WTC11 (cell line): ENCODE results near the gene DYDC1. TPM values are rescaled to one million over a fixed set of nuclear protein-coding genes. Genes with fewer than 3 reads are reported as not detected.

ENCODE experiments used
- ATAC-seq: fragments of 200-7000 bp; cut with Tn5 transposase; 2 replicates; pipeline ENCODE4 v1.10.0; 2021; ENCODE audit warnings: mild to moderate bottlenecking, moderate library complexity
- CTCF ChIA-PET: fragments of 300-600 bp; sonication (Branson Sonifier 250); formaldehyde crosslinking; loops from one replicate; lab custom pipeline; 2021; ENCODE audit warnings: antibody characterized with exemption; lab: Charles Lee
- POLR2A ChIA-PET: fragments of 350-600 bp; sonication (Branson Sonifier 250); formaldehyde crosslinking; loops from one replicate; lab custom pipeline; 2021; ENCODE audit warnings: antibody characterized with exemption; lab: Charles Lee
- DNase-seq: peaks from one replicate; pipeline ENCODE4 v3.0.0; 2021; ENCODE audit warnings: low spot score
- H3K27ac Mint-ChIP-seq: 2 replicates; pipeline ENCODE4 v1.8.0; 2021; ENCODE audit warnings: mixed read lengths
- H3K27me3 Mint-ChIP-seq: 2 replicates; pipeline ENCODE4 v1.8.0; 2021; ENCODE audit warnings: low read depth, mild to moderate bottlenecking, moderate library complexity, mixed read lengths
- H3K36me3 Mint-ChIP-seq: 2 replicates; pipeline ENCODE4 v1.8.0; 2021; ENCODE audit warnings: mixed read lengths
- H3K4me1 Mint-ChIP-seq: 2 replicates; pipeline ENCODE4 v1.8.0; 2022; ENCODE audit warnings: mixed read lengths
- H3K4me3 Mint-ChIP-seq: 2 replicates; pipeline ENCODE4 v1.8.0; 2021; ENCODE audit warnings: mild to moderate bottlenecking, moderate library complexity, mixed read lengths
- H3K9me3 Mint-ChIP-seq: 2 replicates; pipeline ENCODE4 v1.8.0; 2021; ENCODE audit warnings: mixed read lengths
- E2F4 ChIP-seq: sonication (generic); formaldehyde crosslinking; IDR thresholded peaks from 2 replicates; pipeline ENCODE4 v1.8.1; 2022; ENCODE audit warnings: low read depth, mild to moderate bottlenecking, moderate library complexity, missing genetic modification reagents, borderline replicate concordance
- NFYB ChIP-seq: sonication (generic); formaldehyde crosslinking; conservative IDR thresholded peaks from 2 replicates; pipeline ENCODE4 v1.8.0; 2022; ENCODE audit warnings: low read depth, missing genetic modification reagents
- NR2C2 ChIP-seq: sonication (generic); formaldehyde crosslinking; IDR thresholded peaks from 2 replicates; pipeline ENCODE4 v1.8.0; 2022; ENCODE audit warnings: mild to moderate bottlenecking, missing genetic modification reagents
- NR3C1 ChIP-seq: sonication (generic); formaldehyde crosslinking; conservative IDR thresholded peaks from 2 replicates; pipeline ENCODE4 v1.8.1; 2023; ENCODE audit warnings: low read depth, mild to moderate bottlenecking, missing genetic modification reagents
- PRDM15 ChIP-seq: sonication (generic); formaldehyde crosslinking; IDR thresholded peaks from 2 replicates; pipeline ENCODE4 v1.8.0; 2022; ENCODE audit warnings: missing genetic modification reagents
- RELA ChIP-seq: sonication (generic); formaldehyde crosslinking; IDR thresholded peaks from 2 replicates; pipeline ENCODE4 v1.8.1; 2022; ENCODE audit warnings: missing genetic modification reagents, mild to moderate bottlenecking, borderline replicate concordance
- SP1 ChIP-seq: sonication (generic); formaldehyde crosslinking; conservative IDR thresholded peaks from 2 replicates; pipeline ENCODE4 v1.8.1; 2022; ENCODE audit warnings: missing genetic modification reagents
- ZMAT4 ChIP-seq: fragments of 250-450 bp; sonication (Bioruptor Pico); IDR thresholded peaks from 2 replicates; pipeline ENCODE4 v1.9.0; 2021; ENCODE audit warnings: mild to moderate bottlenecking
- ZNF121 ChIP-seq: sonication (generic); formaldehyde crosslinking; IDR thresholded peaks from 2 replicates; pipeline ENCODE4 v1.8.0; 2023; ENCODE audit warnings: missing genetic modification reagents
- ZNF138 ChIP-seq: sonication (generic); formaldehyde crosslinking; conservative IDR thresholded peaks from 2 replicates; pipeline ENCODE4 v1.8.1; 2022; ENCODE audit warnings: mild to moderate bottlenecking, moderate library complexity, missing genetic modification reagents
- ZNF232 ChIP-seq: sonication (generic); formaldehyde crosslinking; IDR thresholded peaks from 2 replicates; pipeline ENCODE4 v1.8.0; 2022; ENCODE audit warnings: mild to moderate bottlenecking, missing genetic modification reagents
- ZNF263 ChIP-seq: sonication (generic); formaldehyde crosslinking; IDR thresholded peaks from 2 replicates; pipeline ENCODE4 v1.8.1; 2022; ENCODE audit warnings: low read depth, mild to moderate bottlenecking, moderate library complexity, missing genetic modification reagents
- ZNF416 ChIP-seq: fragments of 250-450 bp; sonication (Bioruptor Pico); IDR thresholded peaks from 2 replicates; pipeline ENCODE4 v1.9.0; 2021; ENCODE audit warnings: mild to moderate bottlenecking, inconsistent platforms
- total RNA-seq: library from RNA; stranded (reverse); gene quantifications from 3 replicates; pipeline ENCODE4 v1.2.3, GENCODE V29; 2021
- TF ChIP-seq, protein P1 (sequence below): sonication (generic); formaldehyde crosslinking; IDR thresholded peaks from 2 replicates; pipeline ENCODE4 v1.8.0; 2022; ENCODE audit warnings: mild to moderate bottlenecking, missing genetic modification reagents
- TF ChIP-seq, protein P2 (sequence below): sonication (generic); formaldehyde crosslinking; IDR thresholded peaks from 2 replicates; pipeline ENCODE4 v1.8.1; 2023; ENCODE audit warnings: mild to moderate bottlenecking, moderate library complexity, missing genetic modification reagents
- TF ChIP-seq, protein P3 (sequence below): sonication (generic); formaldehyde crosslinking; IDR thresholded peaks from 2 replicates; pipeline ENCODE4 v1.8.1; 2023; ENCODE audit warnings: mild to moderate bottlenecking, missing genetic modification reagents
- TF ChIP-seq, protein P4 (sequence below): fragments of 250-450 bp; sonication (Bioruptor Pico); IDR thresholded peaks from 2 replicates; pipeline ENCODE4 v1.9.0; 2021; ENCODE audit warnings: mild to moderate bottlenecking, borderline replicate concordance
- TF ChIP-seq, protein P5 (sequence below): sonication (generic); formaldehyde crosslinking; IDR thresholded peaks from 2 replicates; pipeline ENCODE4 v1.8.1; 2023; ENCODE audit warnings: mild to moderate bottlenecking, missing genetic modification reagents, moderate library complexity

The DYDC1 gene
- total RNA-seq, 1 experiment from 2014 or later = 0.52 TPM

- CTCF ChIA-PET = interaction anchor here (1.0 to 1.5 kb wide), 3 partner anchors 23 to 190 kb away, joined by 3 to 5 read pairs (median 4); no protein-coding TSS in a partner anchor
- Mint-ChIP-seq H3K4me3 (no peak overlapping the region), H3K4me1 (peaks cover 28% of the 10 kb centered on the region), H3K9me3 (no peaks in the 10 kb centered on the region; the same call in 1 of the 2 replicates)
- no peak for DNase-seq
- TF ChIP-seq ZNF416 (no peak), NFYB (CRISPR knock-in tag) (no peak), SP1 (no peak), ZMAT4 (CRISPR knock-in tag) (no peak), ZNF263 (no peak)
- TF ChIP-seq, protein P1, sequence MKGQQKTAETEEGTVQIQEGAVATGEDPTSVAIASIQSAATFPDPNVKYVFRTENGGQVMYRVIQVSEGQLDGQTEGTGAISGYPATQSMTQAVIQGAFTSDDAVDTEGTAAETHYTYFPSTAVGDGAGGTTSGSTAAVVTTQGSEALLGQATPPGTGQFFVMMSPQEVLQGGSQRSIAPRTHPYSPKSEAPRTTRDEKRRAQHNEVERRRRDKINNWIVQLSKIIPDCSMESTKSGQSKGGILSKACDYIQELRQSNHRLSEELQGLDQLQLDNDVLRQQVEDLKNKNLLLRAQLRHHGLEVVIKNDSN (CRISPR knock-in tag) = no peak
- TF ChIP-seq, protein P2, sequence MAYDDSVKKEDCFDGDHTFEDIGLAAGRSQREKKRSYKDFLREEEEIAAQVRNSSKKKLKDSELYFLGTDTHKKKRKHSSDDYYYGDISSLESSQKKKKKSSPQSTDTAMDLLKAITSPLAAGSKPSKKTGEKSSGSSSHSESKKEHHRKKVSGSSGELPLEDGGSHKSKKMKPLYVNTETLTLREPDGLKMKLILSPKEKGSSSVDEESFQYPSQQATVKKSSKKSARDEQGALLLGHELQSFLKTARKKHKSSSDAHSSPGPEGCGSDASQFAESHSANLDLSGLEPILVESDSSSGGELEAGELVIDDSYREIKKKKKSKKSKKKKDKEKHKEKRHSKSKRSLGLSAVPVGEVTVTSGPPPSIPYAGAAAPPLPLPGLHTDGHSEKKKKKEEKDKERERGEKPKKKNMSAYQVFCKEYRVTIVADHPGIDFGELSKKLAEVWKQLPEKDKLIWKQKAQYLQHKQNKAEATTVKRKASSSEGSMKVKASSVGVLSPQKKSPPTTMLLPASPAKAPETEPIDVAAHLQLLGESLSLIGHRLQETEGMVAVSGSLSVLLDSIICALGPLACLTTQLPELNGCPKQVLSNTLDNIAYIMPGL (CRISPR knock-in tag) = no peak
- TF ChIP-seq, all 79 proteins: peak for 0
- no peaks in the 10 kb centered on the region for H3K36me3 Mint-ChIP-seq
- ATAC-seq = no peak
- no peak overlapping the region for H3K27ac Mint-ChIP-seq
- POLR2A ChIA-PET = no interaction called here
- H3K27me3 Mint-ChIP-seq = peaks cover 26% of the 10 kb centered on the region
These were observed 49.6 kb upstream of the DYDC1 start for GRCh38 chr10:80406204-80406603.

DNA sequence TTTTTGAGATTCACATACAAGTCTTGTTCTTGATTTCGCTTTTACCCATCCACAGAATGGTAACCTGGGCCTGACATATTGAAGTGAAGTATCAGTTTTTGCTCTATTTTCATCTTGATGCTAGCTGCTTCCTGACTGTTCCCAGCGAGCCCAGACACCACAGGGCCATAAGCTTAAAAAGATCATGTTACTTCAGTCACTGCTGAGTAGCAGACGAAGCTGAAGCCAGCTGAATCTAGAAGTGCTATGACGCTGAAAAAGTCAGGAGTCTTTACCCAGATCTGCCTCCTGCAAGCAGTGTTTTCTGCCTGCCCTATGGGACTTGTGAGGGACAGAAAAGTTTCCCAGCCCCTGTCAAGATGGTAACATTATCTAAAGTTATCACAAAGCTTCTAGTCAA is 49.1 kb upstream of the DYDC1 start:
- Mint-ChIP-seq H3K4me3 (no peak overlapping the region), H3K9me3 (no peaks in the 10 kb centered on the region; the same call in 1 of the 2 replicates), H3K27ac (no peak overlapping the region), H3K4me1 (peaks cover 26% of the 10 kb centered on the region), H3K36me3 (no peaks in the 10 kb centered on the region)
- ChIA-PET CTCF (interaction anchor here (1.0 to 1.5 kb wide), 3 partner anchors 23 to 191 kb away, joined by 3 to 5 read pairs (median 4); no protein-coding TSS in a partner anchor), POLR2A (interaction anchor here (0.6 kb wide), 1 partner anchor 9 kb away, joined by 6 read pairs; no protein-coding TSS in a partner anchor)
- TF ChIP-seq, protein P3, sequence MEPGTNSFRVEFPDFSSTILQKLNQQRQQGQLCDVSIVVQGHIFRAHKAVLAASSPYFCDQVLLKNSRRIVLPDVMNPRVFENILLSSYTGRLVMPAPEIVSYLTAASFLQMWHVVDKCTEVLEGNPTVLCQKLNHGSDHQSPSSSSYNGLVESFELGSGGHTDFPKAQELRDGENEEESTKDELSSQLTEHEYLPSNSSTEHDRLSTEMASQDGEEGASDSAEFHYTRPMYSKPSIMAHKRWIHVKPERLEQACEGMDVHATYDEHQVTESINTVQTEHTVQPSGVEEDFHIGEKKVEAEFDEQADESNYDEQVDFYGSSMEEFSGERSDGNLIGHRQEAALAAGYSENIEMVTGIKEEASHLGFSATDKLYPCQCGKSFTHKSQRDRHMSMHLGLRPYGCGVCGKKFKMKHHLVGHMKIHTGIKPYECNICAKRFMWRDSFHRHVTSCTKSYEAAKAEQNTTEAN (CRISPR knock-in tag) = no peak
- TF ChIP-seq ZNF138 (CRISPR knock-in tag) = no peak
- TF ChIP-seq NR3C1 (CRISPR knock-in tag) = no peak
- no peak for TF ChIP-seq NR2C2 (CRISPR knock-in tag)
- TF ChIP-seq, protein P4, sequence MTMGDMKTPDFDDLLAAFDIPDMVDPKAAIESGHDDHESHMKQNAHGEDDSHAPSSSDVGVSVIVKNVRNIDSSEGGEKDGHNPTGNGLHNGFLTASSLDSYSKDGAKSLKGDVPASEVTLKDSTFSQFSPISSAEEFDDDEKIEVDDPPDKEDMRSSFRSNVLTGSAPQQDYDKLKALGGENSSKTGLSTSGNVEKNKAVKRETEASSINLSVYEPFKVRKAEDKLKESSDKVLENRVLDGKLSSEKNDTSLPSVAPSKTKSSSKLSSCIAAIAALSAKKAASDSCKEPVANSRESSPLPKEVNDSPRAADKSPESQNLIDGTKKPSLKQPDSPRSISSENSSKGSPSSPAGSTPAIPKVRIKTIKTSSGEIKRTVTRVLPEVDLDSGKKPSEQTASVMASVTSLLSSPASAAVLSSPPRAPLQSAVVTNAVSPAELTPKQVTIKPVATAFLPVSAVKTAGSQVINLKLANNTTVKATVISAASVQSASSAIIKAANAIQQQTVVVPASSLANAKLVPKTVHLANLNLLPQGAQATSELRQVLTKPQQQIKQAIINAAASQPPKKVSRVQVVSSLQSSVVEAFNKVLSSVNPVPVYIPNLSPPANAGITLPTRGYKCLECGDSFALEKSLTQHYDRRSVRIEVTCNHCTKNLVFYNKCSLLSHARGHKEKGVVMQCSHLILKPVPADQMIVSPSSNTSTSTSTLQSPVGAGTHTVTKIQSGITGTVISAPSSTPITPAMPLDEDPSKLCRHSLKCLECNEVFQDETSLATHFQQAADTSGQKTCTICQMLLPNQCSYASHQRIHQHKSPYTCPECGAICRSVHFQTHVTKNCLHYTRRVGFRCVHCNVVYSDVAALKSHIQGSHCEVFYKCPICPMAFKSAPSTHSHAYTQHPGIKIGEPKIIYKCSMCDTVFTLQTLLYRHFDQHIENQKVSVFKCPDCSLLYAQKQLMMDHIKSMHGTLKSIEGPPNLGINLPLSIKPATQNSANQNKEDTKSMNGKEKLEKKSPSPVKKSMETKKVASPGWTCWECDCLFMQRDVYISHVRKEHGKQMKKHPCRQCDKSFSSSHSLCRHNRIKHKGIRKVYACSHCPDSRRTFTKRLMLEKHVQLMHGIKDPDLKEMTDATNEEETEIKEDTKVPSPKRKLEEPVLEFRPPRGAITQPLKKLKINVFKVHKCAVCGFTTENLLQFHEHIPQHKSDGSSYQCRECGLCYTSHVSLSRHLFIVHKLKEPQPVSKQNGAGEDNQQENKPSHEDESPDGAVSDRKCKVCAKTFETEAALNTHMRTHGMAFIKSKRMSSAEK (CRISPR knock-in tag) = no peak
- no peak for TF ChIP-seq E2F4
- TF ChIP-seq ZNF121 (CRISPR knock-in tag) = no peak
- TF ChIP-seq, protein P5, sequence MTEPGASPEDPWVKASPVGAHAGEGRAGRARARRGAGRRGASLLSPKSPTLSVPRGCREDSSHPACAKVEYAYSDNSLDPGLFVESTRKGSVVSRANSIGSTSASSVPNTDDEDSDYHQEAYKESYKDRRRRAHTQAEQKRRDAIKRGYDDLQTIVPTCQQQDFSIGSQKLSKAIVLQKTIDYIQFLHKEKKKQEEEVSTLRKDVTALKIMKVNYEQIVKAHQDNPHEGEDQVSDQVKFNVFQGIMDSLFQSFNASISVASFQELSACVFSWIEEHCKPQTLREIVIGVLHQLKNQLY (CRISPR knock-in tag) = no peak
- TF ChIP-seq RELA = no peak
- TF ChIP-seq PRDM15 (CRISPR knock-in tag) = no peak
- TF ChIP-seq ZNF232 (CRISPR knock-in tag) = no peak
- TF ChIP-seq, all 79 proteins: peak for 0
- H3K27me3 Mint-ChIP-seq = peaks cover 26% of the 10 kb centered on the region
- no peak for DNase-seq
- ATAC-seq = no peak
